NOMO-1 treated with dmso at 0.1 percent for 144 hours (cell line): Measurements from ENCODE around the gene JAK3.

Source experiments
- DNase-seq: peaks from one replicate; lab custom pipeline; 2025; ENCODE audit not compliant: unreplicated experiment; lab: John Stamatoyannopoulos, UW

JAK3 gene

DNA sequence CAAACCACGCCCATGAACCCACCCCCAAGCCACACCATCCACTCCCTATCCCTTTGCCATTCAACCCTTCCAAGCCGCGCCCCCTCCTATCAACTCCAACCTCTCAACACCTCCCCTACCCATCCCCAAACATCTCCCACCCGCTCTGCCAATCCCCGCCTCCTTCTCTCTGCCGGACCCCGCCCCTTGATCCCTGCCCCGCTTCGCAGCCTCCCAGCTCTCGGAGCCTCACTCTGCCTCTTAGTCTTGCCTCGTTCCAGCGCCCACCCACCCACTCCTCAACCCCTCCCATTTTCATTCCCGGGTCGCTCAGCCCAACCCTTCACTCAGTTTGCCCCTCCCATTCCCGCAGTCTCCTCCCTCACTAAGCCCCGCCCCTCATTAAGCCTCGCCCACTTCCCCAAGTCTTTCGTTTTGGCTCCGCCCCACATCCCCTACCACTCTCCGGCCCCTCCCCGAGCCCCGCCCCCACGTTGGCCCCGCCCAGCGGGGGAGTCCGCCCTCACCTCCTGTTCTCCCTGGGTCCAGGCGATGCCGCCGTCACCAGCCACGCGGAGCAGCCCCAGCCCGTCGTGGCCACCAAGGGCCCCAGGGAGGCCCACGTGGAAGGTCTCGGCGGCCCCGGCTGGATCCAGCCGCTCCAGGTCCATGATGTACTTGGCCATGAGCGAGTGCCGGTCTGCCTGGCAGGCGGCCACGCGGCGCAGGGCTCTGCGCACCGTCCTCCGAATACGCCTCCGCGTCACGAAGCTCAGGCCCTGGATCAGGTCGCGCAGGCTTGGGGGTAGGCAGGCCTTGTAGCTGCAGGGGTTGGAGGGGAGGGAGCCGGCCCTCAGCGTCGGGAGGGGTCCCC is 5.7 kb downstream of the JAK3 start:
- no peak for DNase-seq

DNA sequence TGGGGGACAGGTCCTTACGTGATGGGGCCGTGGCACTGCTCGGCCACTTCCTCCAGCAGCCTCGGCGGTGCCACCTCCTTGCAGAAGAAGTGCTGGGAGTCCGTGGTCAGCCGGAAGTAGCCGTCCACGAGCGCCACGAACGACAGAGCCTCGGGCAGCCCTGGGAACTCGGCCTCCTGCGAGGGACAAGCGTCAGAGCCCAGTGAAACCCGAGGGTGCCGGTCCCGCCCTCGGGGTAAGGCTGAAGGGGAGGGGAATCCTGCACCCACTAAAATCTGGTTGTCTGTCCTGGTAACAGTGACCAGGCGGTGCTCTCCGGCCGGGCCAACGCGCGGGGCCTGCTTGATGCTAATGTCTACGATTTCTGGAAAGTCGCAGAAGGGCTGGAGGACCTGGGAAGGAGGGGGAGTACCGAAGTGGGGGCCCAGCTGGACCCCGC is 6.4 kb downstream of the JAK3 start:
- no peak for DNase-seq

DNA sequence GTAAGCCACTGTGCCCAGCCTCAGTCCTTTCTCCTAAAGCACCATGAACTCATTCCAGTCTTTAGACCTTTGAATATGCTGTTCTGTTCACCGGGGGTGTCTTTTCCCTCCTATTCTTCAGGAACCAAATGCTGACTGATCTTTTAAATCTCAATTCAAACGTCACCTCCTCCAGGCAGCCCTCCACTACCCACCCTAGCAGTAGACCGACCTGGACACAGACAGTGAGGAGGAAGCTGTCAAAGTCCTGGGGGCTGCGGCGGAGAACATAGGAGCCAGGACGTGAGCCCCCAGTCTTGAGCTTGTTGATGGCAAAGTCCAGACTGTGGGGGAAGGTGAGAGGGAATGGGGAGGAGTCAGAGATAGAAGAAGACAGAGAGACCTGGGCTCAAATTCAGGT is 7.8 kb downstream of the JAK3 start:
- no peak for DNase-seq

DNA sequence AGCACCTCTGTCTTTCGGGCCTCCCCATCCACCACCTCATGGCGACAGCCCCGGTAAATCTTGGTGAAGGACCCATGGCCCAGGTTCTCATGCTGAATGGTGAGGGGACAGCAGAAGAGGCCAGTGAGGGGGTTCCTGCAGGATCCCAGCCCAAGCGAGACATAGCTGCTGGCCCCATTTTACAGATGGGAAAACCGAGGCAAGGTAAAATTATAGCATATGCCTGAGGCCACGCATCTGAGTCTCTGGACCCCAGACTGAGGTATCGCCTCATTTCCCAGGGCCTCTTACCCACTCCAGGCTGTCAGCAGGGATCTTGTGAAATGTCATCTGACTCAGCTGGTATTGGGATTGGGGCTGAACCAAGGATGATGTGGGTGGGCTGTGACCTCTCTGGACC is 9.8 kb downstream of the JAK3 start:
- no peak for DNase-seq

GRCh38 chr19:17836530-17836929 is 11.3 kb downstream of the JAK3 start:
- no peak for DNase-seq

DNA sequence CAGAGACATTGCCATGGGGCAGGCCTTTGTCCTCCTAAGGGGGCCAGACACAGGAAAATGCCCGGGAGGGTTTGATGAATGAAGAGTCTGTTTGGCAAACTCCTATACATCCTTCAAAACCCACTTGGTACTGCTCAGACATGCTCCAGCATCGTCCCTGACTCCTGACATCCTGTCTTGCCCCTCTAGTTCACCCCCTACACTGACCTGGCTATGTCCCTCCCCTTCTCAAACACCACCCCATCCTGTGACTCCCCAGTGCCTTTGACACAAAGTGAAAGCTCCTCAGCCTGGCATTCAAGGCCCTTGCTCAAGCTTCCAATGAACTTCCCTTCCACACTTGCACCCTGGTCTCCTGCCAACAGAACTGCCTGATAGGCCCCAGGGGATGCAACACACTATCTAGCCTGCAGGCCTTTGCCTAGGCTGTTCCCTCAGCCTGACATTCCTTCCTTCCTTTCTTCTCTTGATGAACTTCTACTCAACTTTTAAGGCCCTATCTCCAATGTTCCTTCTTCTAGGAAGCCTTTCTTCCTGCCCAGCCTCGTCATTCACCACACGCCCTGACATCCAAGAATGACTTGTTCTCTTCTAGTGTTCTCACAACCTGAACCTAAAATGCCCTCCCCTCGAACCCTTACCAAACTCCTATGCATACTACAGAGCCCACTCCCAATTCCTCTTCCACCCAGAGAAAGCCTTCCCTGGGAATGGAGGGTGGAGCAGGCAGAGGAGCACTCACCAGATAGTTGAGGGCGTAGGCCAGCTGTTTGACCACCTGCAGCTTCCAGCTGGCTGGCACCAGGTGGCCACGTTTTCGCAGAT is 12.4 kb downstream of the JAK3 start:
- DNase-seq = no peak

DNA sequence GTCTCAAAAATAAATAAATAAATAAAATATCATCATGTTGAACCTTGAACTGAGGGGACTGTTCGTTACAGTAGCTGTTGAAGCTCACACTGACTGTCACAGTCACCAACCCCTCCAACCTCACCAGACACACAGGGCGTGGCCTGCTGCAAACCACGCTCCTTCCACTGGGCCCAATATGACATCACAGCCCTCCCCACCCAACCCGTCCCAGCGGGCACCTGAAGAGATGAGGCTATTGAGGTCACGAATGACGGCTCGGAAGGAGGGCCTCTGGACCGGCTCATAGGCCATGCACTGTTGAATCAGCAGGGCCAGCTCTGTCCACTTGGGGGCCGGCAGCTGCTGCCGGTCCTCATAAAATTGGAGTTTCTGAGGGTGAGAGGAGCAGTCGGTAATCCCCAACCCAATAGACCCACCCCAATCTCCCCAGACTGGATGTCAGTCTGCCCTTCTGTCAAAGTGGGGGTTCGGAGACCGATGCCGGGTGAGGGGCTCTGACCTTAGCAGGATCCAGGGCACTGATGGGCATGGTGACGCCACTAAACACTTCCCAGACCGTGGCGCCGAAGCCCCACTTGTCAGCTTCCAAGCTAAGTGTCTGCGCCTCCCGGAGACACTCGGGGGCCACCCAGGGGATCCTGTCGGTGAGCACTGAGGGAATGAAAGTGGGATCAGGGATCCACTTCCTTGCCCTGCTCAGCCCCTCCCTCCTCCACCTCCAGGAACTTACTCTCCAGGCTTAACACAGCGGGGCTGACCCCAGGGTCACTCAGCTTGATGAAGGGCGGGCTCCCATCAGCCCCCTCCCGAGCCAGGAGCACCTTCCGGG is 13.2 kb downstream of the JAK3 start:
- DNase-seq = no peak

GRCh38 chr19:17832443-17833208 is 15.2 kb downstream of the JAK3 start:
- no peak for DNase-seq

DNA sequence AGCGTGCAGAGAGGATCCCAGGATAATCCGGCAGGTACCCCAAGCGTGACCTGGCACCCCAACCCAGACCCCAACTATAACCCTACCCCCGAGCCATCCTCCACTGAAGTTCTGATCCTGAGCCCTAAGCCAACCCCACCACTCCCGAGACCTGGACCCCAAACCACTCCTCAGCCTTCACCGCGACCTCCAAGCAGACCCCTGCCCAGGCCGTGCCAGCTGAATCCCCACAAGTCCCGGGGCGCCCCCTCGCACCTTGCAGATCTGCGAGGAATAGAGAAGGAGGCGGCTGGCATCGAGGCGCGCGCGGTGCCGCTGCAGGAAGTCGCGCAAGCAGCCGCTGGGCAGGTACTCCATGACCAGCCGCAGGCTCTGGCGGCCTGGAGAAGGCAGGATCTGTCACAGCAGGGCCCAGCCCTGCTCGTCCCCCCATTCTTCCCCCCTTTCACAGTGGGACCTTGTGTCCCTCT is 16.3 kb downstream of the JAK3 start:
- no peak for DNase-seq

GRCh38 chr19:17830567-17831418 is 17.0 kb downstream of the JAK3 start:
- DNase-seq = no peak

- DNase-seq = no peak
Observed at GRCh38 chr19:17829855-17830566, 17.8 kb downstream of the JAK3 start.

DNA sequence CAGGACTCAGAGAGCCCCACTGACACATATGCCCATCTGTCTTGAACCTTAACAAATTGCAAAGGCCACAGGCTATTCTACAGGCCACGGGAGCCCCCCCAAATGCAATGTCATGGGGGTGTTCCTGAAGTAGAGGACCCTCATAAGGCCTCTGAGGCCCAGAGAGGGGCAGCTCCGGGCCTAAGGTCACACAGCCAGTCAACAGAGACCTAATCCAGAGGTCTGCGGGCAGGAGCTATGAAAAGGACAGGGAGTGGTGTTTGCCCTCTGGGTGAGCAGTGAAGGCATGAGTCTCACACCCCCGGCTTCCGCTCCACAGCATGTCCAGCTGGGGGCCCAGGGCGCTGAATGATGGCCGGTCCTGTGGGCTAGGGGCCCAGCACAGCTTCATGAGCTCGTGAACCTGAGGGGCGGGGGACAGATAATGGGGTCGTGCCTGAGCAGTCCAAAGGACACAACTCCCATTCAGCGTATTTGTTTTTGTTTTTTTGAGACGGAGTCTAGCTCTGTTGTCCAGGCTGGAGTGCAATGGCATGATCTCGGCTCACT is 21.2 kb downstream of the JAK3 start:
- no peak for DNase-seq

DNA sequence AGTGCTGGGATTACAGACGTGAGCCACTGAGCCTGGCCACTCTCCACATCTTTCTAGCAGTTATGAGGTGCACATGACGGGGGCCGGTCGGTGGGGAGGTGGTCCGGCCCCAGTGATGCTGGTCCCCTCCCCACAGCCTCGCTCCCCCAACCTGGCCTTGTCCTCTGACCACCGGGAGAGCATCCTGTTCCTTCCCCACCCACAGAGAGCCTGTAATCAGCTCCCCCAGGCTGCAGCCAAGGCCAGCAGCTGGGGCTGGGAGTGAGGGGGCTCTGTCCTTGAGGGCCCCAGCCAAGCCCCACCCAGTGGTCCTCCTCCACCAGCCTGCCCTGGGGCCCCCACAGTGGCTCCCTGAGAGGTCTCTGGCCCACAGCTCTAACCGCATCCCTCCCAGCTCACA is 23.4 kb downstream of the JAK3 start:
- no peak for DNase-seq

DNA sequence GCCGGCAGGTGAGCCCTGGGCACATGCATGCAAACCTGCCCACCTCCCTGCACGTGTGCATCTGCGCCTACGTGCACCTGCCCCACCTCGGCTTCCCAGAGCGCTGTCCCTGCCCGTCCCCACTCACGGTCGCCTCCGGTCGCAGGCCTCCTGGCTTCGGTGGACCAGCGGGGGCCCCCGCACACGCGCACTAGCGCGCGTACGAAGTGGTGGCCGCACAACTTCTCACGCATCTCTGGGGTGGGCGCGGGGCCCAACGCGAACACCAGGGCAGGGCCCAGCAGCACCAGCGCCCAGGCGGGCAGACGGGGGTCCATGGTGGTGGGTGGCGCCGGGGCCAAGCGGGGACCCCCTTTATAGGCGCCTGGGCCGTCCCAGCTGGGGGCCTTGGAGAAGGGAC is 26.6 kb downstream of the JAK3 start, which contains the start of gene INSL3:
TSS of gene INSL3 (minus strand) at position 330 of the 400 bp plus-strand sequence. CDS start at position 317, 13 bp downstream.
- DNase-seq = no peak

DNA sequence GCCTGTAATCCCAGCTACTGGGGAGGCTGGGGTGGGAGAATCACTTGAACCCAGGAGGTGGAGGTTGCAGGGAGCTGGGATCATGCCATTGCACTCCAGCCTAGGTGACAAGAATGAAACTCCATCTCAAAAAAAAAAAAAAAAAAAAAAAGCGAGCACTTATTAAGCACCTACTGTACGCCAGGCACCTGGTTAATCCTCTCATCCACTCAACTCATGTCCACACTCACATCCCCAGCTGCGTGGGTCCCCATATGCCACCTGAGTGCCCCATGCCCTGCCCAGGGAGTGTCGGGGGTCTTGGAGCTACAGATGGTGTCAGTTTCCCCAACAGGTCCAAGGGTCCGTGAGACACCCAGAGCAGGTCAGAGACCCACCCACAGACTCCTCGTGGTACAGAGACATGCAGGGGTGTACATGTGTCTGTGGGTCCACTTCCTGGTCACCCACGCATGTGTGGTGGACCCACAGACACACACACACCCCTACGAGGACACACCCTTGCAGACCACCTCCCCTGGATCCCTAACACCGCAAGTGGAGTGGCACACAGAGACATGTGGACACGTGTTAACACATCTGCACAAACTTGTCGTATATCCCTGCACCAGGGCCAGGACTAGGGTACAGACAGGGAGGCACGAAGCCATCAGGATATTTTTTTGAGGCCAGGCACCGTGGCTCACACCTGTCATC is 30.0 kb downstream of the JAK3 start:
- DNase-seq = no peak

GRCh38 chr19:17812099-17812498 is 35.7 kb downstream of the JAK3 start:
- no peak for DNase-seq

DNA sequence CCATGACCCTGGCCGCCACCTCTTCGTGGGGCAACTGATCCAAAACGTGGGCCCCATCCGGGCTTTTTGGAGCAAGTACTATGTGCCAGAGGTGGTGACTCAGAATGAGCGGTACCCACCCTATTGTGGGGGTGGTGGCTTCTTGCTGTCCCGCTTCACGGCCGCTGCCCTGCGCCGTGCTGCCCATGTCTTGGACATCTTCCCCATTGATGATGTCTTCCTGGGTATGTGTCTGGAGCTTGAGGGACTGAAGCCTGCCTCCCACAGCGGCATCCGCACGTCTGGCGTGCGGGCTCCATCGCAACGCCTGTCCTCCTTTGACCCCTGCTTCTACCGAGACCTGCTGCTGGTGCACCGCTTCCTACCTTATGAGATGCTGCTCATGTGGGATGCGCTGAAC is 36.1 kb downstream of the JAK3 start:
- DNase-seq = no peak

DNA sequence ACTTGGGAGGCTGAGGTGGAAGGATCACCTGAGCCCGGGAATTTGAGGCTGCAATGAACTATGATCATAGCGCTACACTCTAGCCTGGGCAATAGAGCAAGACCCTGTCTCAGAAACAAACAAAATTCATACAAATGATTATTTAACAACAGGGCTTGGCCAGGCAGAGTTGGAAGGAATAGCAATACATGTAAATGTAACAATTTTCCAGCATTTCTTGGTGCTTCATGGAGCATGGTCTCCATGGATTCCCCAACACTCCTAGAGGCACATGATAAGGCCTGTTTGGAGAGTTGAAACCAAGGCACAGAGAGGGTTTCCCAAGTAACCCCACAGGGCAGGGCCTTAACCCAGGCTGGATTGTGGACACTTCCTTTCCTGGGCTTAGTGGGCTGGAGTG is 36.7 kb downstream of the JAK3 start:
- no peak for DNase-seq
